CD8-positive, alpha-beta memory T cell (primary cell): Measurements from ENCODE around the gene TTC33. TPM values are rescaled to one million over a fixed set of nuclear protein-coding genes. Genes with fewer than 3 reads are reported as not detected.

Source experiments
- CTCF ChIA-PET: fragments of 350-600 bp; sonication (Branson Sonifier 250); formaldehyde crosslinking; loops from one replicate; lab custom pipeline; 2021; ENCODE audit warnings: antibody characterized with exemption; lab: Charles Lee
- POLR2A ChIA-PET: fragments of 350-600 bp; sonication (Branson Sonifier 250); formaldehyde crosslinking; loops from one replicate; lab custom pipeline; 2021; ENCODE audit warnings: antibody characterized with exemption; lab: Charles Lee
- DNase-seq, 5 donors: peaks; one replicate each; pipeline versions ENCODE4 v3.0.0 to v3.0.0-alpha.2; 2020 to 2022; ENCODE audit warnings: mixed read lengths in 1 of 5
- H3K27ac ChIP-seq: one replicate; pipeline ENCODE4 v1.7.0; 2013; ENCODE audit warnings: low read depth, mild to moderate bottlenecking, low read length, moderate library complexity
- H3K27me3 ChIP-seq: 2 replicates; pipeline ENCODE4 v1.7.0; 2013; ENCODE audit warnings: low read length, mild to moderate bottlenecking; ENCODE audit not compliant: insufficient read depth, poor library complexity, severe bottlenecking
- H3K36me3 ChIP-seq: 2 replicates; pipeline ENCODE4 v1.7.0; 2013; ENCODE audit warnings: mild to moderate bottlenecking, low read length, moderate library complexity; ENCODE audit not compliant: insufficient read depth
- H3K4me1 ChIP-seq: 2 replicates; pipeline ENCODE4 v1.7.0; 2013; ENCODE audit warnings: mild to moderate bottlenecking, low read length, moderate library complexity; ENCODE audit not compliant: insufficient read depth
- H3K4me3 ChIP-seq: 2 replicates; pipeline ENCODE4 v1.7.0; 2013; ENCODE audit warnings: mild to moderate bottlenecking, low read length
- H3K9me3 ChIP-seq: 2 replicates; pipeline ENCODE4 v1.7.0; 2013; ENCODE audit warnings: mild to moderate bottlenecking, low read length
- H3K27ac Mint-ChIP-seq, 8 donors: one replicate each; pipeline ENCODE4 v1.8.0; 2020 to 2021; ENCODE audit warnings: mixed read lengths in 8 of 8, mild to moderate bottlenecking in 6 of 8, inconsistent platforms in 3 of 8, moderate library complexity in 3 of 8
- H3K27me3 Mint-ChIP-seq, 2 donors: one replicate each; pipeline ENCODE4 v1.8.0; 2020 to 2021; ENCODE audit warnings: mixed read lengths in 2 of 2, mild to moderate bottlenecking in 1 of 2, moderate library complexity in 1 of 2
- H3K36me3 Mint-ChIP-seq, 3 donors: one replicate each; pipeline ENCODE4 v1.8.0; 2020 to 2021; ENCODE audit warnings: mixed read lengths in 3 of 3, inconsistent platforms in 1 of 3, mild to moderate bottlenecking in 1 of 3
- H3K4me1 Mint-ChIP-seq, 3 donors: one replicate each; pipeline ENCODE4 v1.8.0; 2020 to 2021; ENCODE audit warnings: mixed read lengths in 3 of 3, inconsistent platforms in 1 of 3, mild to moderate bottlenecking in 1 of 3
- H3K4me3 Mint-ChIP-seq, 7 donors: one replicate each; pipeline ENCODE4 v1.8.0; 2020 to 2021; ENCODE audit warnings: mixed read lengths in 7 of 7, mild to moderate bottlenecking in 6 of 7, moderate library complexity in 4 of 7, inconsistent platforms in 2 of 7
- H3K9me3 Mint-ChIP-seq, 5 donors: one replicate each; pipeline ENCODE4 v1.8.0; 2020 to 2022; ENCODE audit warnings: mixed read lengths in 5 of 5, mild to moderate bottlenecking in 3 of 5, moderate library complexity in 2 of 5, inconsistent platforms in 1 of 5
- polyA plus RNA-seq: library from polyadenylated mRNA; unstranded; fragments of 300-500 nt; fragmentation: Illumina TruSeq; gene quantifications from one replicate; pipeline ENCODE4 v1.2.3, GENCODE V29; 2021
- total RNA-seq, 2 experiments: library from RNA; stranded (reverse); gene quantifications; one replicate each; pipeline ENCODE4 v1.2.3, GENCODE V29; 2021

TTC33 gene
- total and polyA plus RNA-seq, 3 experiments from 2014 or later = 13.9 to 27.7 (median 25.3) TPM

GRCh38 chr5:40556811-40557210 lies 198.9 kb downstream of the TTC33 start:
- no peaks in the 10 kb centered on the region for H3K9me3 Mint-ChIP-seq

GRCh38 chr5:40555886-40556285 lies 199.9 kb downstream of the TTC33 start:
- H3K27ac ChIP-seq = no peak overlapping the region
- no peak overlapping the region for H3K4me3 ChIP-seq
- H3K27ac Mint-ChIP-seq = no peak overlapping the region
- H3K27me3 ChIP-seq = no peaks in the 10 kb centered on the region
- no peaks in the 10 kb centered on the region for H3K36me3 ChIP-seq
- no peaks in the 10 kb centered on the region for H3K9me3 Mint-ChIP-seq
- DNase-seq = no peak
- H3K9me3 ChIP-seq = no peaks in the 10 kb centered on the region
- POLR2A ChIA-PET = no interaction called here
- H3K4me1 ChIP-seq = no peaks in the 10 kb centered on the region
- CTCF ChIA-PET = no interaction called here
- no peak overlapping the region for H3K4me3 Mint-ChIP-seq
- H3K36me3 Mint-ChIP-seq = peaks cover 0 to 4% (median 0%) of the 10 kb centered on the region in 3 donors
- no peaks in the 10 kb centered on the region for H3K27me3 Mint-ChIP-seq
- peaks cover 0 to 16% (median 1%) of the 10 kb centered on the region in 3 donors for H3K4me1 Mint-ChIP-seq

More at GRCh38 chr5:40556811-40557210, 198.9 kb downstream of the TTC33 start:
- H3K36me3 ChIP-seq = no peaks in the 10 kb centered on the region
- ChIA-PET CTCF (no interaction called here), POLR2A (no interaction called here)
- H3K4me1 ChIP-seq = no peaks in the 10 kb centered on the region
- no peak overlapping the region for H3K27ac ChIP-seq
- no peak overlapping the region for H3K4me3 ChIP-seq
- H3K4me1 Mint-ChIP-seq = peaks cover 0 to 16% (median 1%) of the 10 kb centered on the region in 3 donors
- H3K27me3 Mint-ChIP-seq = no peaks in the 10 kb centered on the region
- no peaks in the 10 kb centered on the region for H3K9me3 ChIP-seq
- H3K36me3 Mint-ChIP-seq = peaks cover 0 to 9% (median 2%) of the 10 kb centered on the region in 3 donors
- no peak overlapping the region for H3K27ac Mint-ChIP-seq
- no peak for DNase-seq
- H3K27me3 ChIP-seq = no peaks in the 10 kb centered on the region
- no peak overlapping the region for H3K4me3 Mint-ChIP-seq

GRCh38 chr5:40554813-40555212 lies 200.9 kb downstream of the TTC33 start:
- Mint-ChIP-seq H3K9me3 (peaks cover 0 to 2% (median 0%) of the 10 kb centered on the region in 5 donors), H3K36me3 (no peaks in the 10 kb centered on the region), H3K27ac (no peak overlapping the region), H3K27me3 (no peaks in the 10 kb centered on the region), H3K4me3 (no peak overlapping the region), H3K4me1 (peaks cover 0 to 16% (median 1%) of the 10 kb centered on the region in 3 donors)
- no peaks in the 10 kb centered on the region for H3K27me3 ChIP-seq
- no peaks in the 10 kb centered on the region for H3K36me3 ChIP-seq
- CTCF ChIA-PET = no interaction called here
- no peaks in the 10 kb centered on the region for H3K4me1 ChIP-seq
- DNase-seq = no peak
- no peaks in the 10 kb centered on the region for H3K9me3 ChIP-seq
- no peak overlapping the region for H3K27ac ChIP-seq
- POLR2A ChIA-PET = no interaction called here
- H3K4me3 ChIP-seq = no peak overlapping the region

GRCh38 chr5:40554054-40554453 lies 201.7 kb downstream of the TTC33 start:
- peaks cover 0 to 16% (median 1%) of the 10 kb centered on the region in 3 donors for H3K4me1 Mint-ChIP-seq
- H3K36me3 Mint-ChIP-seq = peaks cover 0 to 1% (median 0%) of the 10 kb centered on the region in 3 donors
- Histone ChIP-seq H3K4me3 (no peak overlapping the region), H3K9me3 (no peaks in the 10 kb centered on the region), H3K36me3 (no peaks in the 10 kb centered on the region), H3K27ac (no peak overlapping the region), H3K4me1 (no peaks in the 10 kb centered on the region), H3K27me3 (no peaks in the 10 kb centered on the region)
- CTCF ChIA-PET = no interaction called here
- no peaks in the 10 kb centered on the region for H3K27me3 Mint-ChIP-seq
- peaks cover 0 to 2% (median 0%) of the 10 kb centered on the region in 5 donors for H3K9me3 Mint-ChIP-seq
- POLR2A ChIA-PET = no interaction called here
- DNase-seq = no peak
- H3K27ac Mint-ChIP-seq = no peak overlapping the region
- H3K4me3 Mint-ChIP-seq = no peak overlapping the region

- H3K4me1 ChIP-seq = no peaks in the 10 kb centered on the region
- no peaks in the 10 kb centered on the region for H3K27me3 ChIP-seq
- ChIA-PET CTCF (no interaction called here), POLR2A (no interaction called here)
- no peaks in the 10 kb centered on the region for H3K27me3 Mint-ChIP-seq
- no peaks in the 10 kb centered on the region for H3K36me3 ChIP-seq
- peaks cover 0 to 1% (median 0%) of the 10 kb centered on the region in 3 donors for H3K36me3 Mint-ChIP-seq
- H3K9me3 Mint-ChIP-seq = peaks cover 0 to 2% (median 0%) of the 10 kb centered on the region in 5 donors
- no peak overlapping the region for H3K27ac ChIP-seq
- H3K4me3 ChIP-seq = no peak overlapping the region
- DNase-seq = no peak
- no peaks in the 10 kb centered on the region for H3K9me3 ChIP-seq
- H3K4me3 Mint-ChIP-seq = no peak overlapping the region
- no peak overlapping the region for H3K27ac Mint-ChIP-seq
- peaks cover 0 to 16% (median 1%) of the 10 kb centered on the region in 3 donors for H3K4me1 Mint-ChIP-seq
Observed at GRCh38 chr5:40552981-40553380, 202.8 kb downstream of the TTC33 start.

GRCh38 chr5:40551496-40552491 lies 204.0 kb downstream of the TTC33 start:
- ChIA-PET CTCF (no interaction called here), POLR2A (no interaction called here)
- H3K9me3 ChIP-seq = no peaks in the 10 kb centered on the region
- Mint-ChIP-seq H3K4me1 (peaks cover 0 to 16% (median 1%) of the 10 kb centered on the region in 3 donors), H3K4me3 (no peak overlapping the region), H3K27ac (no peak overlapping the region), H3K36me3 (peaks cover 0 to 1% (median 0%) of the 10 kb centered on the region in 3 donors), H3K9me3 (peaks cover 0 to 3% (median 0%) of the 10 kb centered on the region in 5 donors), H3K27me3 (no peaks in the 10 kb centered on the region)
- no peaks in the 10 kb centered on the region for H3K27me3 ChIP-seq
- no peaks in the 10 kb centered on the region for H3K36me3 ChIP-seq
- H3K4me3 ChIP-seq = no peak overlapping the region
- H3K4me1 ChIP-seq = no peaks in the 10 kb centered on the region
- H3K27ac ChIP-seq = no peak overlapping the region
- no peak for DNase-seq

GRCh38 chr5:40550481-40550880 lies 205.3 kb downstream of the TTC33 start:
- no peaks in the 10 kb centered on the region for H3K9me3 ChIP-seq
- CTCF ChIA-PET = no interaction called here
- no peaks in the 10 kb centered on the region for H3K27me3 Mint-ChIP-seq
- H3K27ac Mint-ChIP-seq = no peak overlapping the region
- H3K4me1 ChIP-seq = no peaks in the 10 kb centered on the region
- no peaks in the 10 kb centered on the region for H3K27me3 ChIP-seq
- H3K4me3 Mint-ChIP-seq = no peak overlapping the region
- no peak for DNase-seq
- peaks cover 0 to 9% (median 0%) of the 10 kb centered on the region in 3 donors for H3K4me1 Mint-ChIP-seq
- H3K36me3 Mint-ChIP-seq = peaks cover 0 to 1% (median 0%) of the 10 kb centered on the region in 3 donors
- POLR2A ChIA-PET = no interaction called here
- peaks cover 0 to 3% (median 0%) of the 10 kb centered on the region in 5 donors for H3K9me3 Mint-ChIP-seq
- H3K4me3 ChIP-seq = no peak overlapping the region
- H3K36me3 ChIP-seq = no peaks in the 10 kb centered on the region
- H3K27ac ChIP-seq = no peak overlapping the region

GRCh38 chr5:40549616-40550015 lies 206.1 kb downstream of the TTC33 start:
- no peak overlapping the region for H3K4me3 ChIP-seq
- ChIA-PET POLR2A (interaction anchor here (0.7 kb wide), 1 partner anchor 24 kb away, joined by 13 read pairs; no protein-coding TSS in a partner anchor), CTCF (interaction anchor here (0.7 kb wide), 1 partner anchor 368 kb away, joined by 3 read pairs; no protein-coding TSS in a partner anchor)
- no peaks in the 10 kb centered on the region for H3K27me3 ChIP-seq
- no peak for DNase-seq
- Mint-ChIP-seq H3K4me1 (peaks cover 0 to 9% (median 0%) of the 10 kb centered on the region in 3 donors), H3K4me3 (no peak overlapping the region), H3K9me3 (peaks cover 0 to 3% (median 0%) of the 10 kb centered on the region in 5 donors), H3K27me3 (no peaks in the 10 kb centered on the region), H3K36me3 (peaks cover 0 to 1% (median 0%) of the 10 kb centered on the region in 3 donors), H3K27ac (no peak overlapping the region)
- no peaks in the 10 kb centered on the region for H3K9me3 ChIP-seq
- H3K4me1 ChIP-seq = no peaks in the 10 kb centered on the region
- H3K36me3 ChIP-seq = no peaks in the 10 kb centered on the region
- no peak overlapping the region for H3K27ac ChIP-seq
